NCI-H460 (cell line): ENCODE measurements around the gene HLA-DPB1. TPM values are rescaled to one million over a fixed set of nuclear protein-coding genes. Genes with fewer than 3 reads are reported as not detected.

Experiments used
- DNase-seq: peaks from one replicate; pipeline ENCODE4 v3.0.0-alpha.2; 2016; ENCODE audit warnings: low read depth; ENCODE audit errors: extremely low read depth
- total RNA-seq: library from RNA; depleted of rRNA; stranded (reverse); fragments of >200 nt; shearing (Covaris generic); gene quantifications from 2 replicates; pipeline ENCODE4 v1.2.3, GENCODE V29; 2014

Gene HLA-DPB1
- total RNA-seq, 1 experiment from 2014 or later, result not detected

DNA sequence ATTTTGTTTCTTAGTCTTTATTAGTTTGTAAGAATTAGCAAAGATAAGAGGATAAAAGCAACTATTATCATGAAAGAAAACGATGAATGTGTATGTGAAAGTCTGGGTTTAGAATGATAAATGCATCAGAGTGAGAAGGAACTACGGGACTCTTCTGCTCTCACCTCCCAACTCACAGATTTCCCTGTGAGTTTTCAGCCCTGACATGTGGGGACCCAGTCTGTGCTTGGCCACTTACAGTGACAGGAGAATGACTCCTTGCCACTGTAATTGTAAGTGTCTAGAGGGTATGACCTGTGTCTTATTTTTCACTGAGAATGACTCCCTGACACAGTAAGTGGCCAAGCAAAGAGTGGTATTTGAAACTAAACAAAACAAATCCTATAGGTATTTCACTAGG lies 4.9 kb upstream of the HLA-DPB1 start:
- DNase-seq, result no peak

GRCh38 chr6:33071569-33071968 lies 4.2 kb upstream of the HLA-DPB1 start:
- no peak for DNase-seq

- DNase-seq, result no peak
Observed at GRCh38 chr6:33072508-33073100, 3.2 kb upstream of the HLA-DPB1 start.

DNA sequence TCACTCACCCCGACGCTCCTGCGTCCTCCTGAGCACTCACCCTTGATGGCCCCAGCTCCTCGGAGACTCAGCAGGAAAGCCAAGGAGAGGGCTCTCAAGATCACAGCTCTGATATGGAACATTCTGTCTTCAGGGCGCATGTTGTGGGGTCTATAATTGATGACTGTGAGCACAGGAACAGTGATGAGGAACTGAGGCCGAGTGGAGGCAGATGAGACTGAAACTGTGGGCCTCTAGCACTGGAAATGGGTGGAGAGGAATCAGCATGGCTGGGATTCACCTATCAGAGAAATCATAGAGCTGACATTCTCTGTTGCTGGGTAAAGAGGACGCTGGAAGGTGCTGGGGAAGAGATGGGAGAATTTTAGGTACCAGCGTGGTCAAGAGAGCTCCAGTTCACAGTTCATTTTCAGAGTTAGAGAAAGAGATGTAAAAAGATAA lies 2.3 kb upstream of the HLA-DPB1 start, which contains the start of gene HLA-DPA1:
TSS of gene HLA-DPA1 (minus strand) at position 219 of the 441 bp plus-strand sequence.
- DNase-seq, result no peak

DNA sequence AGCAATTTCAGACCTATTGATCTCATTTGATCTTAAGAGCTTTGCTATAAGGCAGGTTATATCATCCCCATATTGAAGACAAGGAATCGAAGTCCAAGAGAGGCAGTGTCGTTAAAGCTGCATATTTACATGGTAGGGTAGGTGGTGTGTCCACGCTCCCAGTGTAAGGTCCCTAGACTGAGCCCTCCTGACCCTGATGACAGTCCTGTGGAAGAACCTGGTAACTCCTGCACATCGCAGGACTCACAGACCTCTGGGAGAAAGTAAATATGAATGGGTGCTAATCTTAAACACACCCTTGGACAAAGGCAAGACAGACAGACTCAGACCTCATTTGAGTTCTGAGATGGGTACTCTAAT lies 602 bp upstream of the HLA-DPB1 start:
- DNase-seq, result no peak

DNA sequence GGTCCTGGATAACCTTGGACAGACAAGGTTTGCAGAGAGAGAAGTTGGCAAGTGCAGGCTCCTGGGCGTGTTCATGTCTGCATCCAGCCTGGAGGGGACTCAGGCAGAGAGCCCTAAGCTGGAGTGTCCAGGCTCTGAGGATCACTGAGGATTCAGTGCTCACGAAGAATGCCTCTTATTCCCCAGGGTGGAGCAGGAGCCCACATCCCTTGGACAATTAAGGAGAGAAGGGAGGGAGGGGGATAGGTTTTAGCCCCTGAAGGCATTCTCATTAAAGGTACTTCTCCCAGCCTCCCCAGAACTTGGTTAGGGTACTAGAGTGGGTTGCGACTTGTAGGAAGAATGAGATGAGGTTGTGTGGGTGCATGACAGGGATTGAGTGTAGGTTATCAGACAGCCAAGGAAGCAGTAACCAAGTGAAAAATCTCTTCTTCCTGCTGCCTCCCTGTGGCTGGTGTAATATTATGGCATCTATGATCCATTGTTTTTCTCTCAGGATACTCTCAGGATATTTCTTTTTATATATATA lies 680 bp downstream of the HLA-DPB1 start:
- no peak for DNase-seq

GRCh38 chr6:33077908-33078307 lies 2.1 kb downstream of the HLA-DPB1 start:
- no peak for DNase-seq

DNA sequence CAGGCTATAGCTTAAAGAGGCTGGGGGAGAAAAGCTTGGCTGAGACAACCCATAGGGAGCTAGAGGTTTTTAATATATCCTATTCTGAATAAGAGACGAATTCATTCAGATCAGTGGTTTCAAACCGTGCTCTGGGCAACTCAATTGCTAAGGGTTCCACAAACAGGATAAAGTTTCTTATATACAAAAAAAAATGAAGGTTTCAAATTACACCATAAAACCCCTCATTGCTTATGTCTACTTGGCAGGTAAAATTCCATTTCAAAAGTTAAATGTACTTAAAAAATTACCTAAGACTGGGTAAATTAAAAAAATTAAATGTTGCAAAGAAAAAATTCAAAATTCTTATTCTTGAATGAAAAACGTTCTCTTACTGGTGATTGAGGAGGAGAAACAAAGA lies 2.7 kb downstream of the HLA-DPB1 start:
- no peak for DNase-seq

DNA sequence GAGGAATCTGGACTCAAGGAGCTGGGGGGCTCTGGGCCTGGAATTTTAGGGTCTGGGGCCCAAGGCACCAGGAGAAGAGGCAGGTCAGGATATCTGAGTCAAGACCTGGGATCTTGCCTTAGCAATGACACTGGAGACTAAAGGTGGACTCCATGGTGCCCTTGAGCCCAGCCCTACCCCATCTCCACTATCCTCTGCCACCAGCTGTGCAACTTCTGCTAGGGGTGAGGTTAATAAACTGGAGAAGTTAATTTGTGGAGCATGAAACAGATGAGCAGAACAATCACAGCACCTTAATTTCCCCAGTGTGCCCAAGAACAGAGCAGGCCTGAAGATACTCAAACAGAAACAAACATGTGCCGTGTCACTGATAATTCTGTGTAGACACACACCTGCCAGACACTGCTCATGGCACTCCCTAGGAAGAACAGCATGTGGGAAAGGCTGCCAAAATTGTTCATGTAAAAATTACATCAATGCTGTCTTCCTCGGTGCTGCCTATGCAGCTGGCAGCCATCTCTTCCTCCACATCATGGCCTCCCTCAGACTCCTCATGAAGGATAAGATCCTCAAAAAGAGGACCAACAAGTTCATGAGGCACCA lies 3.2 kb downstream of the HLA-DPB1 start:
- no peak for DNase-seq

DNA sequence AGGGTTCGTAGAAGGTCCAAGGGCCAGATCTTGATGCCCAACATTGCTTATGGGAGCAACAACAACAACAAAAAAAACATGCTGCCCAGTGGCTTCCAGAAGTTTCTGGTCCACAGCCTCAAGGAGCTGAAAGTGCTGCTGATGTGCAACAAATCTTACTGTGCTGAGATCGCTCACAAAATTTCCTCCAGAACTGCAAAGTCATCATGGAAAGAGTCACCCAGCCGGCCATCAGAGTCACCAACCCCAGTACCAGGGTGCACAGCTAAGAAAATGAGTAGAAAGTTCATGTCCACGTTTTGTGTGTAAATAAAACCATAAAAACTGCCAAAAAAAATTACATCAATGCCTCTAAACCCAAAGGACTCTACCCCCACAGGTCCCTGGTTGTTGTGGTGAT lies 3.8 kb downstream of the HLA-DPB1 start:
- DNase-seq, result no peak

GRCh38 chr6:33080127-33081089 lies 4.6 kb downstream of the HLA-DPB1 start:
- no peak for DNase-seq

- no peak for DNase-seq
Observed at GRCh38 chr6:33081098-33081824, 5.5 kb downstream of the HLA-DPB1 start.

DNA sequence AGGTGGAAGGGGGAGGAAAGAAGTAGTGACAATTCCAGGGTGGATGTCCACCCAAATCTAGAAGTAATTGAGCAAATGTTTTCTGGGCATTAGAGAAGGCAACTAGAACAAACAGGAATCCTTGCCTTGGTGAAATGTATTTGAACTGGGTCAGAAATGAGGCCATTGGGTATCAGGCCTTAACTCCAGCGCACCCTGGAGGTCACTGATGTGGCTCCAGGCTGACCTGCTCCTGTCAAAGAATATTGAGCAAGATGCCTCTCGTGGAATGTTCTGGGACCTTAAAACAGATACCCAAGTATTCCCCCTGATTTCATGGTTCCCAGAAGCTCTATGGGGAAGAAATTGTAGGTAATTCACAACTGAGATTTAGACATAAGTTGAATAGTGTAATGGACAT lies 6.9 kb downstream of the HLA-DPB1 start:
- peak; percentile 30 for DNase-seq

DNA sequence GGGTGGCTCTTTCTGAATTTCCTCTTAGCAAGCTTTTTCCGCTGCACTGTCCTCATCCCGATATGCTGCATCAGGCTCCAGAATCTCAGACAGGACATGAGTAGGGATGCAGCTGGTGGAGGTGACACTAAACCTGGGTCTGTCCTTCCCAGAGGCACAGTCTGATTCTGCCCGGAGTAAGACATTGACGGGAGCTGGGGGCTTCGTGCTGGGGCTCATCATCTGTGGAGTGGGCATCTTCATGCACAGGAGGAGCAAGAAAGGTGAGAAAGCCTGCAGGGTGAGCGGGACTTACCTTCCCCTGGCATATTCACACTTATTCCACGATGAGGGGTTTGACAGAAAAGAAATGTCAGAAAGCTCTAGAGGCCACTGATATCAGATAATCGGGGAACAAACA lies 9.8 kb downstream of the HLA-DPB1 start:
- no peak for DNase-seq

DNA sequence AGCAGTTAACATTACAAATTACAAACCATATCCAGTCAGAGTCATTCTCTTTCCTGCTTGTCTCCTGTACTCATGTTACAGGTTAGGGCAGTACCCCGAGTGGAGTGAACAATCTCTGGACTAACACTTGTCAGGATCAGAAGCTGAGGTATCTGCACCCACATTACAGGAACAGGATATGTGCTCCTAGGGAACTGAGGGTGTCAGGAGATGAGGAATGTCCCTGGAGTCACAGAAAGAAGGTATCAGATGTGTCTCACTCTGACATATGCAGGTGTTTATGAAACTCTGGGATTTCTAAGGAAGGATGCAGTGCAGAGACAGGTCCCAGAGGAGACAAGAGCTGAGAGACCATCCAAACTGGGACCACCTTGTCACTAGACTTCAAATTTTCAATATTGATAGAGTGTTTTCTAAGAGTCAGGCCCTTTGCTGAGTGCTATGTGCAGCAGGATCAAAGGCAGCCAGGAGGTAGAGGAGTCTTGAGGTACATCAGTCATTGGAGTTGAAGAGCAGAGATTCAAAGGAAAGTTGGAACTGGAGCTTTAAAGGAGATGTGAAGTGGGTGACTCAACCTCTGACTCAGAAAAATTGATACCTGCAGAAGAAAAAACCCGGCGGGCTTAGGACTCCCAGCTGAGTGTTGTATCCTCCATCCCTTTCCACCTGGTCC lies 12.6 kb downstream of the HLA-DPB1 start:
- DNase-seq, result no peak

DNA sequence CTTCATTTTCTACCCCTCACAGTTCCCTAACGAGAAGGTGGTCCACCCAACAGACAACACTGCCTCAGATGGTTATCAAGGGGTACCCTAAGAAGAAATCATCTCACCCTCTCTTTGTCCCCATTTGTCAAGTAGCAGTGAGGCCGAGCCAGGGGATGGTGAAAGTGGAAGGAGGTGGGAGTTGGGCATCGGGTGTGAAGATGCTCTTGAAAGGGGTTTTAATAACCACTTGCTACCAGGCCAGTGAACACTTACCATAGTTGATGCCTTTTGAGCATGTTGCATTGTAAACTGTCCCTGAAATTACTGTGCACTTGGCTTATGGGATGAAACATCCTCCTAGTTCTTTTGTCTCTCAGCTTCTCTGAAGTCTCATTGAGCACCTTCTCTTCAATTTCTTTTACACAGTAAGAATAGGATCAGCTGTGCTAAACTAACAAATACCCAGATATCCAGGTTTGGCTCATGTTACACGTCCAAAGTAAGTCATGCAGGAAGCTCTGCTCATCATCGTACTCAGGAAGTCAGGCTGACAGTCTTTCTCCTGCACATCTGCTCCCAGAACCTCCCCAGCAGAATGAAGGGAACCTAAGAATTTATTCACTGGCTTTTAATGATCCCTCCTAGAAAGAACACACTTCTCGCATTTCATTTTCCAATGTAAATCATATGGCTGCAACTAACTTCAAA lies 13.3 kb downstream of the HLA-DPB1 start:
- DNase-seq, result no peak

DNA sequence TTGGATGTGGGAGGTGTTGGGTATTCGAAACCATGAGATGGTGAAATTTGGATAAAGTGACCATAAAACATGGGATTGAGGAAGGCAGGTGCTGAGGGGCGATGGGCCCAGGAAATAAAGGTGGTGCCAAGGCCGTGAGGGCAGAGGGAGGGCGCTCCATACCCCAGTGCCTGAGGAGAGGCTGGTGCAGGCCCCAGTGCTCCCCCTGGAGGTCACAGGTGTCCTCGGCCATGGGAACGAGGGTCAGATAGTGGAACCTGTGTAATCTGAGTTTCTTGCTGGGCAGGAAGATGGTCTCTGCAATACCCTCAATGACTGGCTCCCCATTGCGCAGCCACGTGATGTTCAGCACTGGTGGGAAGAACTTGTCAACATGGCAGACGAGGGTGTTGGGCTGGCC lies 16.2 kb downstream of the HLA-DPB1 start:
- no peak for DNase-seq

DNA sequence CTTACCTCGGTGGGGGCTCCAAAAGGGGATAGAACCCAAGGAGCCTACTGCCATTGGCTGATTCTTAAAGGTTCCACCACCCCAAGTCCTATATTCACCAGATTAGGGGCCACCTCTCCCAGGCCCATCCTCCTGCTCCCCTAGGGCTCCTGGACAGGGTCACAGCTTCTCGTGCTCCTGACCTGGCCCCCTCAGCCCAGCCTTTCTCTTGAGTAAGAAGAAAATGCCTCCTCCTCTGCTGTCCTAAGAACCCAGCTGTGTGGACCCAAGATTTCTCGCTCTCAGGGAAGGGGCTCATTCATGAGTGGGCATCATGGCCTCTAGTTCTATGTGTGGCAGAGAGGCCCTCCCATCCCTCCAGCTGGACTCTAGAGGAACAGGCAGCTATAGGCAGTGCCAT lies 16.6 kb downstream of the HLA-DPB1 start:
- no peak for DNase-seq

- DNase-seq, result no peak
Observed at GRCh38 chr6:33093855-33094254, 18.1 kb downstream of the HLA-DPB1 start.

DNA sequence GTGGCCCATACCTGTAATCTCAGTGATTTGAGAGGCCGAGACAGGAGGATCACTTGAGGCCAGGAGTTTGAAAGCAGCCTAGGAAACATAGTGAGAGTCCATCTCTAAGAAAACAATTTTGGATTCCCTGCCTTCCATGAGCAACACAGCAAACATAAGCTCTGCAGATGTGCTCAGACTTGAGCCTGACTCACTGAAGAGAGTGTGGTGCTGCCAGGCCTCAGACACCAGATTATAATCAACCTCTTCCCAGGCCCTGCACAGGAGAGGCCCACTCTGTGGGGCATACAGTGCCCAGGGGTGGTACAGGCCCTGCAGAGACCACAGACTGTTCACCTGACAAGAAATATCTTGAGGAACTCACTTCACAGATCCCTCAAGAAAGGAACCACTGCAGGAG lies 19.9 kb downstream of the HLA-DPB1 start:
- DNase-seq, result no peak
